SU-DHL-6 (cell line): Measurements from ENCODE around the gene GABBR2.

ENCODE experiments used
- H2AFZ ChIP-seq: fragments of 200-600 bp; sonication (generic); 2 replicates; pipeline ENCODE4 v1.6.1; 2014; ENCODE audit warnings: low read depth, mild to moderate bottlenecking, moderate library complexity, mixed read lengths, antibody characterized with exemption, low read length; ENCODE audit not compliant: severe bottlenecking
- H3F3A ChIP-seq: fragments of 200-600 bp; shearing (Covaris generic); 2 replicates; pipeline ENCODE4 v1.6.0; 2016; ENCODE audit warnings: antibody characterized with exemption, mild to moderate bottlenecking; ENCODE audit not compliant: insufficient read depth
- H3K27ac ChIP-seq: fragments of 200-600 bp; sonication (generic); 2 replicates; pipeline ENCODE4 v1.5.1; 2016; ENCODE audit warnings: low read depth, mild to moderate bottlenecking, low read length, moderate library complexity, mixed read lengths
- H3K27me3 ChIP-seq: fragments of 200-600 bp; sonication (generic), shearing (Covaris generic); 2 replicates; pipeline ENCODE4 v1.6.0; 2014; ENCODE audit warnings: mild to moderate bottlenecking, low read length
- H3K36me3 ChIP-seq: fragments of 200-600 bp; sonication (generic); 2 replicates; pipeline ENCODE4 v1.6.1; 2014; ENCODE audit warnings: mild to moderate bottlenecking, low read length, mixed read lengths
- H3K4me2 ChIP-seq: fragments of 300-600, 200-600 bp; shearing (Covaris generic), sonication (generic); 2 replicates; pipeline ENCODE4 v1.6.0; 2014; ENCODE audit warnings: low read length, low read depth, mild to moderate bottlenecking; ENCODE audit not compliant: poor library complexity, severe bottlenecking
- H3K4me3 ChIP-seq: fragments of 200-600 bp; sonication (generic); 2 replicates; pipeline ENCODE4 v1.5.1; 2014; ENCODE audit warnings: antibody characterized with exemption, low read length, mild to moderate bottlenecking, mixed read lengths; ENCODE audit not compliant: insufficient read depth, poor library complexity, severe bottlenecking
- H3K79me2 ChIP-seq: fragments of 200-600 bp; sonication (generic); 2 replicates; pipeline ENCODE4 v1.6.1; 2014; ENCODE audit warnings: mild to moderate bottlenecking, low read length, moderate library complexity; ENCODE audit not compliant: insufficient read depth
- H3K9ac ChIP-seq: fragments of 200-600 bp; sonication (generic); 2 replicates; pipeline ENCODE4 v1.7.0; 2014; ENCODE audit warnings: mild to moderate bottlenecking, low read length
- H3K9me2 ChIP-seq: fragments of 200-600 bp; sonication (generic); replicated peaks from 2 replicates; pipeline ENCODE4 v1.6.1; 2014; ENCODE audit warnings: low read length; ENCODE audit not compliant: insufficient read depth
- H3K9me3 ChIP-seq: fragments of 200-600 bp; sonication (generic); 2 replicates; pipeline ENCODE4 v1.6.1; 2014; ENCODE audit warnings: low read length, mixed read lengths; ENCODE audit not compliant: insufficient read depth
- H4K20me1 ChIP-seq: fragments of 200-600 bp; sonication (generic); 2 replicates; pipeline ENCODE4 v1.6.1; 2014; ENCODE audit warnings: low read depth, mild to moderate bottlenecking, antibody characterized with exemption, low read length, moderate library complexity, mixed read lengths
- CTCF ChIP-seq: fragments of 200-600 bp; sonication (generic); IDR thresholded peaks from one replicate; pipeline ENCODE4 v1.5.1; 2017; ENCODE audit warnings: antibody characterized with exemption, mild to moderate bottlenecking, low read length, moderate library complexity; ENCODE audit not compliant: insufficient read depth, poor library complexity, severe bottlenecking
- EZH2phosphoT487 ChIP-seq: fragments of 200-600 bp; sonication (generic), shearing (Covaris generic); conservative IDR thresholded peaks from 2 replicates; pipeline ENCODE4 v1.6.1; 2018; ENCODE audit warnings: mild to moderate bottlenecking, antibody characterized with exemption, low read length, moderate library complexity, mixed read lengths

GABBR2 gene

DNA sequence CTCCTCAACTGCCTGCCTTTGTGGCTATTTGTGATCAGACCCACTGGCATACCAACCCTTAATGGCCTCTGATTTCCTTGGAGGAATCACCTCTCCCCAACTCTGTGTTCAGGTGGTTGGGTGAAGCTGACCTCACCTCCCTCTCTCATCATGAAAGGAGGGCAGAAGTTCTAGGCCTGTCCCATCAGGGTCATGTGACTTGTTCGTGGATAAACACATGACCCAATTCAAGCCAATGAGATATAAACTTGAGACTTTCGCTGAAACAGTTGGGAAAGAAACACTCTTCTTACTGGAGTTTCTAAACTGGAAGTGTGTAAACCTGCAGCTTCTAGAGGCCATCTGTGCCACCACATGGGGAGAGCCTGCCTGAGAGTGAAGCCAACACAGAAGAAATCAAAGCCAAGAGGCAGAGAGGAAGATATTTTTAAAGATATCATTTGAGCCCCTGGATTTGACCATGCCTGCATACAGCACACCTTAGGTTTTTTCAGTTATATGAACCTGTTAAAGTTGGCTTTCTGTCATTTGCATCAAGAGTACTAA lies 5.8 kb downstream of the GABBR2 start:
- no peak for TF ChIP-seq CTCF
- TF ChIP-seq EZH2phosphoT487, result no peak
- Histone ChIP-seq H3K36me3 (no peaks in the 10 kb centered on the region), H3K9me2 (no peaks in the 10 kb centered on the region), H2AFZ (no peak overlapping the region), H3K27me3 (no peaks in the 10 kb centered on the region), H3K4me2 (no peak overlapping the region), H3K9ac (no peak overlapping the region), H3F3A (no peaks in the 10 kb centered on the region), H3K4me3 (no peak overlapping the region), H3K9me3 (no peaks in the 10 kb centered on the region), H3K79me2 (no peaks in the 10 kb centered on the region), H3K27ac (no peak overlapping the region), H4K20me1 (no peaks in the 10 kb centered on the region)

DNA sequence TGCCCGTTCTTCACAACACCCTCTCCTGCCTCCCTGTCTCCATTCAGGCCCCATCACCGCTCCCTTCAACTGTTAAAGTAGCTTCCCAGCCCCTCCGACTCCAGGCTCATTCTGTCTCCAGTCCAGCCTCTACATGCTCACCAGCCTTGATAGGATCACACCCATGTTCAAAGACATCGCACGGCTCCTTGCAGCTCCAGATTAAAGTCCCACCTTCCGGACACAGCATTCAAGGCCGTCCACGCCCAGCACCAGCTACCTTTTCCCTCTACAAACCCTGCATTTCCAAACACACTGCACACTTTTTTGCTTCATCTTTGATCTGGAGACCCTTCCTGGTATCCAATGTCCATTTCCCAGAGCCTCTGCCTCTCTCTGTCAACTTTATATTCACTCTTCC lies 6.4 kb downstream of the GABBR2 start:
- Histone ChIP-seq H3K9me2 (no peaks in the 10 kb centered on the region), H3K4me3 (no peak overlapping the region), H4K20me1 (no peaks in the 10 kb centered on the region)

DNA sequence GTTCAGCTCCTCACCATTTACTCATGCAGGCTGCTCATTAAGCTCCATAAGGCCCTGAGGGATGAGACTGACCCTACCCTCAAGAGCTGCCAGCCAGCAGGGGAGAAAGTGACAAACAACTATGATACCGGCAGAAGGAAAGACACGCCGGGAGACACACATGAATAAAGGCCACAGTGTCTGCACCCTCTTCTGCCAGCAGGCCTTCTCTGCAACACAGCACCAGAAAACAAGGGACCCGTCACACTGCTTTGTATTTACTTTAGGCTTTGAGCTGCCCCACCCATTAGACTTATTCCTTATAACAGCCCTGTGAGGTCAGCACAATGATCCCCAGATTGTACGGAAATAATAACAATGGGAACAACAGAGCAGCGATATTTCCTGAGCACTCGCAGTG lies 7.2 kb downstream of the GABBR2 start:
- H2AFZ ChIP-seq, result no peak overlapping the region
- H3F3A ChIP-seq, result no peaks in the 10 kb centered on the region
- no peak overlapping the region for H3K27ac ChIP-seq
- H3K36me3 ChIP-seq, result no peaks in the 10 kb centered on the region
- H3K9ac ChIP-seq, result no peak overlapping the region
- H3K79me2 ChIP-seq, result no peaks in the 10 kb centered on the region
- no peak overlapping the region for H3K4me3 ChIP-seq
- no peaks in the 10 kb centered on the region for H3K27me3 ChIP-seq
- no peaks in the 10 kb centered on the region for H3K9me3 ChIP-seq
- no peak overlapping the region for H3K4me2 ChIP-seq
- no peak for TF ChIP-seq CTCF
- no peak for TF ChIP-seq EZH2phosphoT487
- no peaks in the 10 kb centered on the region for H3K9me2 ChIP-seq
- no peaks in the 10 kb centered on the region for H4K20me1 ChIP-seq

More for the DNA sequence above, 6.4 kb downstream of the GABBR2 start:
- no peak overlapping the region for H3K4me2 ChIP-seq
- no peaks in the 10 kb centered on the region for H3K27me3 ChIP-seq
- no peak overlapping the region for H2AFZ ChIP-seq
- H3K9me3 ChIP-seq, result no peaks in the 10 kb centered on the region
- no peak overlapping the region for H3K27ac ChIP-seq
- H3K9ac ChIP-seq, result no peak overlapping the region
- TF ChIP-seq CTCF, result no peak
- TF ChIP-seq EZH2phosphoT487, result no peak
- no peaks in the 10 kb centered on the region for H3K79me2 ChIP-seq
- H3F3A ChIP-seq, result no peaks in the 10 kb centered on the region
- H3K36me3 ChIP-seq, result no peaks in the 10 kb centered on the region
